ENCODE results near the gene NPY.
"Not testable (repeated sequence)": the region's sequence is repeated elsewhere in the genome, so short reads cannot be mapped to it uniquely, and the experiment has no call there.

Gene NPY

DNA sequence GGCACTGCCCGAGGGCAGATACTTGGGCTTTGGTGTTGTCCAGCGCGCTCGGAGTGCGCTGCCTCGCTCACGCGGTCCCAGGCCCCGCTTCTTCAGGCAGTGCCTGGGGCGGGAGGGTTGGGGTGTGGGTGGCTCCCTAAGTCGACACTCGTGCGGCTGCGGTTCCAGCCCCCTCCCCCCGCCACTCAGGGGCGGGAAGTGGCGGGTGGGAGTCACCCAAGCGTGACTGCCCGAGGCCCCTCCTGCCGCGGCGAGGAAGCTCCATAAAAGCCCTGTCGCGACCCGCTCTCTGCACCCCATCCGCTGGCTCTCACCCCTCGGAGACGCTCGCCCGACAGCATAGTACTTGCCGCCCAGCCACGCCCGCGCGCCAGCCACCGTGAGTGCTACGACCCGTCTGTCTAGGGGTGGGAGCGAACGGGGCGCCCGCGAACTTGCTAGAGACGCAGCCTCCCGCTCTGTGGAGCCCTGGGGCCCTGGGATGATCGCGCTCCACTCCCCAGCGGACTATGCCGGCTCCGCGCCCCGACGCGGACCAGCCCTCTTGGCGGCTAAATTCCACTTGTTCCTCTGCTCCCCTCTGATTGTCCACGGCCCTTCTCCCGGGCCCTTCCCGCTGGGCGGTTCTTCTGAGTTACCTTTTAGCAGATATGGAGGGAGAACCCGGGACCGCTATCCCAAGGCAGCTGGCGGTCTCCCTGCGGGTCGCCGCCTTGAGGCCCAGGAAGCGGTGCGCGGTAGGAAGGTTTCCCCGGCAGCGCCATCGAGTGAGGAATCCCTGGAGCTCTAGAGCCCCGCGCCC is at the start of gene NPY:
Gene NPY (plus strand): TSS at position 294 of the 802 bp plus-strand sequence. CDS start 1,051 bp downstream, outside the sequence.
- DNase-seq (ENCODE audit: low read depth in 2 of 2): peak in 1 of 2 donors; percentile 4

DNA sequence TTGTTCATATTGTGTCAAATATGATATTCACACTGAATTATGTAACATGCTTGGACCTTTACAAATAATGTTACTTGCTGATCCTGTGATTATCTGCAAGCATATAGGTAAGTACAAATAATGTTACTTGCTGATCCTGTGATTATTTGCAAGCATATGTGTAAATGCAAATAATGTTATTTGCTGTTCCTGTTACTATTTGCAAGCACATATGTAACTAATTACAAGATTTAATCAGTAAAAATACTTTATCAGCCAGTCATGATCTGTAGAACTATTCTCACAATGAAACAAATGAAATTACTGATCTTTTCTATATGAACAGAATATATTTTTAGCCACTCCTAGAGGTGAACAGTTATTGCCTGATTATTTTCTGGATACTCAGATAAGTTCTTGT is 44.7 kb upstream of the NPY start:
- DNase-seq (ENCODE audit: low read depth in 2 of 2): no peak

DNA sequence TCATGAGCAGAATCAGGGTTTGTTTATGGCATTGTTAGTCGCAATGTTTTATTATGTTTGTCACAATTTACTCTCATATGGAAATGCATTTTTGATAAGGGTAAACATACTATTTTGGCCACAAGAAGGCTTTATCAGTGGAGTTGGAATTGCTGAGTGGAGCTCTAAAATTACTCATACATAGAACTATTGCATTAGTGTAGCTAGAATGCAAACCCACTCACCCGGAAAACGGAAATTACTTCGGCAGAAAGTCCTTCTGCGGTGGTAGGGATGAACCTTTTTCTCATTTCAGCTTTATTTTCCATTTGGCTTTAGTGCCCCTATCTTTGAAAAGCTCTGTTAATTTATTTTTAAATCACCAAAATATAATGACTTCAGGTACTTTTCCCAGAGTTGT is 42.8 kb upstream of the NPY start:
- no peak for DNase-seq (ENCODE audit: low read depth in 2 of 2)

DNA sequence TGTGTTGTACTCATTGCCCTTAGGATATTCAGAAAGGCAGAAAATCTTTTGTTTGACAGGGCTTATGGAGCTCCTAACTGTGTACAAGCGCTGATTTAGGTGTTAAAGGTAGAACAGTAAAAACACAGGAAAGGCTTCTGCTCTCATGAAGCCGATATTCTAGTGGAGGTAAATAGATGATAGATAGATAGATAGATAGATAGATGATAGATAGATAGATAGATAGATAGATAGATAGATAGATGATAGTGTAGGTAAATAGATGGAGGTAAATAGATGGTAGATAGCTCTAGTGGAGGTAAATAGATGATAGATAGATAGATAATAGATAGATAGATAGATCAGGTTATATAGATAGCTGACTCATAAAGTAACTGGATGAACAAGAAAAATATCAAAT is 39.4 kb upstream of the NPY start:
- no peak for DNase-seq (ENCODE audit: low read depth in 2 of 2)

DNA sequence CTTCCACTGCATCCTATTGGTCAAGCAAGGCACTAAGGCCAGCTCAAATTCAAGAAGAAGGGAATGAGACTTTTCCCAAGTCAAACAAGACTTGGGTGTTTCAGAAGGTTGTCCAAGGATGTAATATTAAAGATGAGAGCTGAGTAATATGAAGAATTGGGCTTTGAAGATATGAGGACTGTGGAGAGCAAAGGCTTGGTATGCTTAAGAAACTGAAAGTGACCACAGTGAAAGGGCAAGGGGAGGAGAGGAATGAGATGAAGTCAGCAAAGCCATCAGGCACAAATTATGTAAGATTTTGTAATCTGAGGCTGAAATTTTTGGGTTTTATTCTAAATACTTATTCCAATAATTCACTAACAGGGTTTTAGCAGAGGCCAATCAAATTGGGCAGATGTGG is 38.6 kb upstream of the NPY start:
- DNase-seq (ENCODE audit: low read depth in 2 of 2): no peak

DNA sequence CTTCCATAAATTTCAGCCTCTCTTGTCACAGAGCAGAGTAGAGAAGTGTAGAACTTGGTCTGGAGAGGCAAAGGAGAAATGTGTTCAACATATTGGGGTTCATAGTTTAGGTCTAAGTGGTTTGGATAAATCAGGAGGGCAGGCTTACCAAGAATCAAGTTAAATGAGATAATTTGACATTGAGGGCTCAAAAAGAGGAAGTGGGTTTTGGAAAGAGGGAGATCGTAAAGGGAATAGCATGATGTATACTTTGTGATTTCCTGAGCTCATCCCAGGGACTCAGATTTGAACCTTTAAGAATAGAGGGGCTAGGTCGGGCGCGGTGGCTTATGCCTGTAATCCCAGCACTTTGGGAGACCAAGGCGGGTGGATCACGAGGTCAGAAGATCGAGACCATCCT is 34.7 kb upstream of the NPY start:
- no peak for DNase-seq (ENCODE audit: low read depth in 2 of 2)

DNA sequence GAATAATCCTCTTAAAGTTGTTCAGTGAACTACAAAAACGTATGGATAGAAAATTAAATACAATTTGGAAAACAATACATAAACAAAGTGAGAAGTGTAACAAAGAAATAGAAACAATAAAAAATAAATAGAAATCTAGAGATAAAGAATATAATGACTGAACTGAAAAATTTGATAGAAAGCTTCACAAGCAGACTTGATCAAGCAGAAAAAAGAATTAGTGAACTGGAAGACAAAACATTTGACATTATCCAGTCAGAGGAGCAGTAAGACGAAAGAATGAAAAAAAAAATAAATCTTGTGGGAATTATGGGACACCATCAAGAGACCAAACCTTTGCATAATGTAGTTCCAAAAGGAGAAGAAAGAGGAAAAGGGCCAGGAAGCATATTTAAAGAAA is 32.4 kb upstream of the NPY start:
- DNase-seq (ENCODE audit: low read depth in 2 of 2): no peak

DNA sequence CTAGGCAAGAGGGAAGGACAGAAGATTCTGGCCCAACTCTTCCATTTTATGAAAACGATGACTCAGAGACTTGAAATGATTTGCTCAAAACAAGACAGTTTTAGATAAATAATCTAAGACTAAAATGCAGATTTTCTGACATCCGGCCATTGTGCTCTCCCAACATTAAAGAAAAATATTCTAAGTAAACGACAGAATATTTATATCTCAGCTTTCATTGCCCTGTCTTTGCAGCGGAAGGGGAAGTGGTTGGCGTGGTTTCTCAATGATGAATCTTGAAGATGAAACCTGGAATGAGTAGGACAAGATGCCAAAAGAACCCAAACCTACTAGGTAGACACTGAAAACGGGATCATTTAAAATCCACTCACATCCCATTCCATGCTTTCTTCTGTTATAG is 28.9 kb upstream of the NPY start:
- no peak for DNase-seq (ENCODE audit: low read depth in 2 of 2)

DNA sequence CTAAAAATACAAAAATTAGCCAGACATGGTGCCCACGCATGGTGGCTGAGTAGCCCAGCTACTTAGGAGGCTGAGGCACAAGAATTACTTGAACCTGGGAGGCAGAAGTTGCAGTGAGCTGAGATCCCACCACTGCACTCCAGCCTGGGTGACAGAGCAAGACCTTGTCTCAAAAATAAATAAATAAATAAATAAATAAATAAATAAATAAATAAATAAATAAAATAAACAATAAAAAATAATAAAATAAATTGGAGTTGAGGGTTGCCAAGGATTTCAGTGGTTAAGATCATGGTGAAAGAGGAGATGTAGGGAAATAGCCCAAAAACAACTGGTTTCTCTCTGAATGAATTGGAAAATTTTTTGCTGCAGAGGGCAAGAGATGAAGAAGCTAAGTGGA is 25.7 kb upstream of the NPY start:
- DNase-seq (ENCODE audit: low read depth in 2 of 2): not testable (repeated sequence)

DNA sequence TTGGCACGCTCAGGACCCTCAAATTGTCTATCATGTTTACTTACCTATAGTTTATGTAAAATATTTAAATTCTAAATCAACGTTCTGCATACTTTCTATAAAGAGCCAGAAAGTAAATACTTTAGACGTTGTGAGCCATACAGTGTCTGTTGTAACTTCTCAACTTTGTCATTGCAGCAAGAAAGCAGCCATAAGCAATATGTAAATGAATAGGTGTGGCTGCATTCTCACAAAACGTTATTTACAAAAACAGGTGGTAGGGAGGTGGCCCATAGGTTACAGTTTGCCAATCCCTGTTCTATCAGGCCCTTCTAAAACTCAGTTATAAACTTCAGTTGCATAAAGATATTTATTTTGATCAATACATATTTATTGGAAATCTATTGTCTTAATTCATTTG is 12.1 kb upstream of the NPY start:
- DNase-seq (ENCODE audit: low read depth in 2 of 2): no peak

DNA sequence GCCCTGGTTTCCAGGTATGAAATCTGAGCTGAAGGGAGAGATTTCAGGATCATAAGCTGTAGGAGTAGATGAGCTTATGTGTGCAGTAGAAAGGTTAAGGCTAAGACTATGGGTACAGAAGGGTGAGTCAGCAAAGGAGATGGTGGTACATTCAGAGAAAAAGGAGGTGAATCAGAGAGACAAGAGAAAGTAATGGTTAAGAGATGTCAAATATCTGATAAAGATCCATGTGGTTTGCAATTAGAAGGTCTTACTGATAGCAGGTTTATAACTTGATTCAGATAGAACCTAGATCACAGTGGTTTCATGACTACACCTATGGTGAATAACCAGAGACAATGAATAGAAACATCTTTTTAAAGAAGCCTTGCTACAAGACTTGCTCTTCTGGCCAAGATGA is 4.5 kb upstream of the NPY start:
- DNase-seq (ENCODE audit: low read depth in 2 of 2): no peak

DNA sequence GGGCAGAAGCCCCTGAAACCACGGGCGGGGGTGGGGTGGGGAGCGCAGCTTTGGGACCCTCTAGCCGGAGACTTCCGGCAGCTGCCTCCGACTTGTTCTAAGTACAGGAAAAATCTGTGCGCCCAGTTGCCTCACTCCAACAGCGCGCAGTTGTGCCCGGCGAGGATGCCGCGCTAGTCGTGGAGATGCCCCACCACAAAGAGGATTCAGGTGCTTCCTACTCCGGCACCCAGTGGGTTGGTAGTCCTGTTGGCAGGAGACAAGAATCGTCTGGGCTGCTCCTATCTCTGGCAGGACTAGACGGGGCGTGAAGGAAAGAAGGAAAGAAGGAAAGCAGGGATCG is 465 bp upstream of the NPY start:
- no peak for DNase-seq (ENCODE audit: low read depth in 2 of 2)

DNA sequence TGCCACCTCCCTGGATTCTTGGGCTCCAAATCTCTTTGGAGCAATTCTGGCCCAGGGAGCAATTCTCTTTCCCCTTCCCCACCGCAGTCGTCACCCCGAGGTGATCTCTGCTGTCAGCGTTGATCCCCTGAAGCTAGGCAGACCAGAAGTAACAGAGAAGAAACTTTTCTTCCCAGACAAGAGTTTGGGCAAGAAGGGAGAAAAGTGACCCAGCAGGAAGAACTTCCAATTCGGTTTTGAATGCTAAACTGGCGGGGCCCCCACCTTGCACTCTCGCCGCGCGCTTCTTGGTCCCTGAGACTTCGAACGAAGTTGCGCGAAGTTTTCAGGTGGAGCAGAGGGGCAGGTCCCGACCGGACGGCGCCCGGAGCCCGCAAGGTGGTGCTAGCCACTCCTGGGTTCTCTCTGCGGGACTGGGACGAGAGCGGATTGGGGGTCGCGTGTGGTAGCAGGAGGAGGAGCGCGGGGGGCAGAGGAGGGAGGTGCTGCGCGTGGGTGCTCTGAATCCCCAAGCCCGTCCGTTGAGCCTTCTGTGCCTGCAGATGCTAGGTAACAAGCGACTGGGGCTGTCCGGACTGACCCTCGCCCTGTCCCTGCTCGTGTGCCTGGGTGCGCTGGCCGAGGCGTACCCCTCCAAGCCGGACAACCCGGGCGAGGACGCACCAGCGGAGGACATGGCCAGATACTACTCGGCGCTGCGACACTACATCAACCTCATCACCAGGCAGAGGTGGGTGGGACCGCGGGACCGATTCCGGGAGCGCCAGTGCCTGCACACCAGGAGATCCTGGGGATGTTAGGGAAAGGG is 913 bp downstream of the NPY start:
- no peak for DNase-seq (ENCODE audit: low read depth in 2 of 2)

DNA sequence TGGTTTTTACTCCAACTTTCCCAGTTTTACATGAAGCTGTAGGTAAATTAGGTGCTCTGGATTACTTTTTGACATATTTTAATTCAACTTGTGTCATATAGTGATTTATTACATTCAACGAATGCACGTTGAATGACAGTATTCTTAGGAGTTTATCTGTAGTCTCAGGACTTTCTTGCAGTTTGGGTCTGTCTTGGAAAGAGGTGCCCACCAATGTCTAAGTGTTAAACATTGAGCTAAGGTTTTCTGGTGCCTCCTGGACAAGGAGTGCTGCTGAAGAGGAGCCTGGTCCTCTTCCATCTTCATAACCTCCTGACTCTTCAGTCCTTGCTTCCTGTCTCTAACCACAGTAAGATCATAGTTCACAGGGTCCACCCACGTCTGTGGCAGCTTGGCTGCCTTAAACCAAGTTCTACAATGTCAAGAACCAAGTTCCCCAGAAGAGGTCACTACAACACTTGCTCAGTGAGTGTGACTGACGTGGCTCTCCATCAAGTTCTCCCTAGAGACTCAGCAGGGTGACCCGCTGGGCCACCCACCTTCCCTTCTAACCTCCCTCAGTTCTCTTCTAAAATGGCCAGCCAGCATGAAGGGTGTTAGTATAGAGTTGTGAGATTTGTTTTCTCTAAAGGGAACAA is 6.1 kb downstream of the NPY start:
- peak; percentile 34 to 45 for DNase-seq (ENCODE audit: low read depth in 2 of 2)

DNA sequence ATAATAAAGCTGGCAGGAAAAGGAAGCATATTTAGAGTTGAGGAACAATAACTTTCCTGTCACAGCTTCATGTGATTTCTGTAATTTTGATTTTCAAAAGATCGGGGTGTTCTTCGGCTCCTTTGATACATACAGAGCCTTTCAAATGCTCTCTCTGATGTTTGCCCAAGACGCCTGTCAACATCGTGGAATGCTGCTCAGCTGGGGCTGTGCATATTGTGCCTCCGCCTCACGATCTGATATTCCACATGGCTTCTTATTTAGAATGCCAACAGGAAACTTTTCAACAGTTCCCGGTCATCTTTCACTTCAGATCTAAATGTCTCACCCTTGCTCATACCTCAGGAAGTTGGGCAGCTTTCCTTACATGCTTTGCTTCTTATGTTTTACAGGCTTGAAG is 7.3 kb downstream of the NPY start:
- DNase-seq (ENCODE audit: low read depth in 2 of 2): no peak

DNA sequence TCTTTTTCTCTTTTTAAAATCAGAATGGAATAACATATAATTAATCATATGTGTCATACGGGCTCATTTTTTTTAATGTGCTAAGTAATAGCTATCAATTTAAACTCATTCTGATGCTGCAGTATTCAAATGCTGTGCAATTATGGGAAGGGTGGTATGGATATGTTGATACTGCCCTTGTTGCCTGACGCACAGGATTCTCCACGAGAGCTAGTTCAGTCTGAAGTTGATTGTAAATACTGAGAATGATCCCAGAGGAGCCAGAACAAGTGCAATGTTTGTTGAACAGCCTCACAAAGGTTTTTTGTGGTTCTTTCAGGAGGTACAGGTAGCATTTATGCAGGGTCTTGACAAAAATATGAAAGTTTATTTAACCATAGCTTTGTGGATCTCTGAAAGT is 13.4 kb downstream of the NPY start:
- DNase-seq (ENCODE audit: low read depth in 2 of 2): no peak

DNA sequence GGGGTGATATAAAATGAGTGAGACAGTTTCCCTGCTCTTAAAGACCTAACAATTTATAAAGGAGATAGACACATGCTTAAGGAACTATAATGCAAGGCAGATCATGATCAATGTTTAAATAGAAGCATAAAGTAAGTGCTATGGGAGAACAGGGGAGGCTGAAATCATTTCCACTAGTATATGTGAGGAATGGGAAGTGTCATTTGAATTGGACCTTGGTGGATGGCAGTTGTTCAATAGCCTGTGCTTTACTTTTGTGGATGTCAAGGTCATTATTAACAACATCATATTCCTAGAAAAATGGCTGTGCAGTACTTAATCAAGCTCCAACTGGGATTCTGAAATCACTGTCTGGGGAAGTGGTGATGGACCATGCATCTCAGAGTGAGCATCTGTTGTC is 14.7 kb downstream of the NPY start:
- no peak for DNase-seq (ENCODE audit: low read depth in 2 of 2)

DNA sequence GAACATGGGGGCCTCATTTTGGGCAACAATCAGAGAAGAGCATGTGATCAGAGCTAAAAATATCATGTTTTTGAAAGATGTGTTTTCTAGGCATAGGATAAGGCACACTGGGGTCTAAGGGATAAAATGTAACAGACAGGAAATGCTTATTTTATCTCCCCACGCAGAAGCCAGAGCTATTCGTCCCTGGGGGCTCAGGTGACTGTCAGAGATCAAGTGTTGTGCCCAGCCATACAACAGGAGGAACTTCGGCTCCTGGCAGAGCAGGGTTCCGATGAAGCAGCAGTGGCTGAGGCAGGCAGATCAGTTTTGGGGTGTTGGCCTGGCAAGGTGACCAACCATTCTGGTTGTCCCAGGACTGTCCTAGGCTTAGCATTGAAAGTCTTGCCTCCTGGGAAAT is 15.2 kb downstream of the NPY start:
- DNase-seq (ENCODE audit: low read depth in 2 of 2): no peak

DNA sequence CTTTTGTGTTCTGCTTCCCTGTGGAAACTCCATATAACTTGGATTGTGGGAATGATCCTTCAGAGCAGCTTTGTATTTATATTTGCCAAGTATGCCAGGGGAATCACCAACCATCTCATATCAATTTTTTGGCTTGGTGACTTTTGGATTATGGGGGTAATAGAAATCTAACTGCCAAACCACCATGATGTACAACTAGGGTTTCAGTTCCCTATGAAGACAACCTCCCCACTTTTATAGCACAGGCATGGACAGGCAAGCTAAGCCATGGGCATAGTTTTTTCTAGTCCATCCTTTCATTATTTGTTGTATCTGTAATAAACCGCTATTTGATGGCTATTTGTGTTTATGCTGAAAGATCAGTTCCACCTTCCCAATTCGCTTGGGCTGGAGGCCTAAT is 17.7 kb downstream of the NPY start:
- no peak for DNase-seq (ENCODE audit: low read depth in 2 of 2)

DNA sequence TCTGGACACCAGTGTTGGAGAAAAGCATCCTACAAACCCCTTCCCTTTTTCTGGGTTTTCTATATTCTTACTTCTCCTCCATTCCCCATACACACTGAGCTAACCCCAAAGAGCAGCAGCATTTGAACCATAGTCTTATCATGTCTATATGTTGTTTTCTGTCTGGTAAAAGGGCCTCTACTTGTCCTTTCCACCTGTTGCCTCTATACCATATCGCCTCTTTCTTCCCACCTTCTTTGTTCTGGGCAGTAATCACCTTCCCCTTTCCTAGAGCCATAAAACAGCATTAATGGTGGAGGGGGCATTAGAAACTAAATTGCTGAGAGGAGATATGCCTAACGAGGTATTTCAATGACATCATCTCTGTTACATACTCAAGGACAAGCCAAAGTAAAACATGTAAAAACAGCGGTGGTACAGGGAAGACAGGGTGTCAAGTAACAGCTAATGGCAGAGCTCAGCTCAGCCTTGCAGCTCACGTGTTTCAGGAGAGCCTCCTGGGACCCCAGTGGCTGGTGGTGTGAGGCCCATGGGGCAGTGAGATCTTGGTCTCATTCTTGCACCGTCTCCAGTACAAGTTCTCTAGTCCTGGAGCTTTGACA is 20.6 kb downstream of the NPY start:
- DNase-seq (ENCODE audit: low read depth in 2 of 2): no peak

DNA sequence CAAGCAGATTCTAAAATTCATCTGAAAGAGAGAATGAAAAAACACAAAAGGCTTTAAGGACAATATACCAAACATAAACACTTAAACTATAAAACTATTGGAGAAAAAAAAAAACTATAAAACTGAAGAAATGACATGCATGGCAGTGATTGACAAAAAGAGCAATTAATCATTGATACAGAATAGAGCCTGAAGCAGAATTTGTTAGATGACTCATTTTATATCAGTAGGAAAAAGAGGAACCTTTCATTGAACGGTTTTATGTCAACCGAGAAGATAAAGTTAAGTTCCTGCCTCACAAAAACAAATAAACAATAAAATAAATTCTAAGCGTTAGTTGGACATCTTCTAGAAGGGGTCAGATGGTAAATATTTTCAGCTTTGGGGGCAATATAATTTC is 23.3 kb downstream of the NPY start:
- DNase-seq (ENCODE audit: low read depth in 2 of 2): no peak

DNA sequence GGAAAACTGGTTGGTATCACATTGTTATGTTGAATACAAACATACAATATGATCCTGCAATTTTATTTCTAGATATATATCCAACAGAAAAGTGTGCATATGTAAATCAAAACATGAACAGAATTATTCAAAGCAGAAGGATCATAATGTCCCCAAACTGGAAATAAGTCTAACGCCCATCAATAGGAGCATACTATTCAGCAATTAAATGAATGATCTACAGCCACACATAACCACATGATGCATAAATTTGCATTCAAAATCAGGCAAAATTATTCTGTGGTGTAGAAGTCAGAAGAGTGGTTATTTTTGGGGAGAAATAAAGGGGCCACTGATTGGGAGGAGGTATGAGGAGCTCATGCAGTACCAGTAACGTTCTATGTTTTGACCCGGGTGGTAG is 28.6 kb downstream of the NPY start:
- DNase-seq (ENCODE audit: low read depth in 2 of 2): no peak

DNA sequence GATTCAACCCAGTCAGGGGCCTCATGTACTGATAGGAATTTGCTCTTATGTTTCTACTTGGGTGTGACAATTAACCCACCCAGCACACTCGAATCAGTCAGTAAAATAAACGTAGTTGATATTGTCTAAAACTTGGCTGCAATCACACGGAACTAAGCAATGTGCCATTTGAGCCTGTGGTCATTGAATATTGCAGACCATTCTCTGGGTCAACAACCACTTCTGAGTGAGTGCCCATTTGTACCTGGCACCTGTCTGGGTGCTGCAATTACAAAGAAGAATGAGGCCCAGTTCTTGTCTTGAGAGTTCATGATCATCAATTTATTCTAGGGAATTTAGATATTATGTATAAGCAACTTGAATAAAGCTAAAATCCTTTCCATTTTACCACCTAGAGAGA is 29.8 kb downstream of the NPY start:
- no peak for DNase-seq (ENCODE audit: low read depth in 2 of 2)
